ENCODE measurements around the gene DOCK10. TPM values are rescaled to one million over a fixed set of nuclear protein-coding genes. Genes with fewer than 3 reads are reported as not detected.

DOCK10 gene
- total RNA-seq, 2 experiments from 2014 or later = 40.8 to 68.2 TPM

GRCh38 chr2:224734949-224735348 lies 307.3 kb downstream of the DOCK10 start:
- POLR2A ChIA-PET = no interaction called here
- no TSS peak for BruUV-seq (replicated peaks)
- intact Hi-C loops (cut with micrococcal nuclease; ENCODE audit: unreplicated experiment) = no loop called here
- H3K79me2 ChIP-seq (ENCODE audit: insufficient read depth, low read depth, low read length) = no peaks in the 10 kb centered on the region
- no peak overlapping the region for H3K4me3 ChIP-seq (ENCODE audit: low read depth, low read length, poor library complexity, severe bottlenecking)
- H4K20me1 ChIP-seq (ENCODE audit: insufficient read depth, low read length) = no peaks in the 10 kb centered on the region
- H3K27ac ChIP-seq (ENCODE audit: low read depth, low read length, poor library complexity, severe bottlenecking) = no peak overlapping the region
- DNase-seq (ENCODE audit: low spot score) = no peak
- H3K9me3 ChIP-seq (ENCODE audit: low read length) = peaks cover 53% of the 10 kb centered on the region
- H2AFZ ChIP-seq (ENCODE audit: low read length) = no peak overlapping the region
- H3K9me2 ChIP-seq (ENCODE audit: insufficient read depth, low read length) = no peaks in the 10 kb centered on the region
- peaks cover 2% of the 10 kb centered on the region for H3K4me1 ChIP-seq (ENCODE audit: insufficient read depth, low read length, poor library complexity, severe bottlenecking)
- H3K36me3 ChIP-seq (ENCODE audit: insufficient read depth, low read length) = peaks cover 50% of the 10 kb centered on the region
- no peak for TF ChIP-seq EZH2phosphoT487 (IDR thresholded peaks at IDR 0.05; ENCODE audit: borderline replicate concordance, low read depth, low read length)
- TF ChIP-seq, protein P1, sequence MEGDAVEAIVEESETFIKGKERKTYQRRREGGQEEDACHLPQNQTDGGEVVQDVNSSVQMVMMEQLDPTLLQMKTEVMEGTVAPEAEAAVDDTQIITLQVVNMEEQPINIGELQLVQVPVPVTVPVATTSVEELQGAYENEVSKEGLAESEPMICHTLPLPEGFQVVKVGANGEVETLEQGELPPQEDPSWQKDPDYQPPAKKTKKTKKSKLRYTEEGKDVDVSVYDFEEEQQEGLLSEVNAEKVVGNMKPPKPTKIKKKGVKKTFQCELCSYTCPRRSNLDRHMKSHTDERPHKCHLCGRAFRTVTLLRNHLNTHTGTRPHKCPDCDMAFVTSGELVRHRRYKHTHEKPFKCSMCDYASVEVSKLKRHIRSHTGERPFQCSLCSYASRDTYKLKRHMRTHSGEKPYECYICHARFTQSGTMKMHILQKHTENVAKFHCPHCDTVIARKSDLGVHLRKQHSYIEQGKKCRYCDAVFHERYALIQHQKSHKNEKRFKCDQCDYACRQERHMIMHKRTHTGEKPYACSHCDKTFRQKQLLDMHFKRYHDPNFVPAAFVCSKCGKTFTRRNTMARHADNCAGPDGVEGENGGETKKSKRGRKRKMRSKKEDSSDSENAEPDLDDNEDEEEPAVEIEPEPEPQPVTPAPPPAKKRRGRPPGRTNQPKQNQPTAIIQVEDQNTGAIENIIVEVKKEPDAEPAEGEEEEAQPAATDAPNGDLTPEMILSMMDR (conservative IDR thresholded peaks at IDR 0.05; ENCODE audit: low read length) = no peak
- CTCF ChIA-PET (ENCODE audit: unreplicated experiment) = no interaction called here
- H3K4me2 ChIP-seq (ENCODE audit: low read length) = no peak overlapping the region

DNA sequence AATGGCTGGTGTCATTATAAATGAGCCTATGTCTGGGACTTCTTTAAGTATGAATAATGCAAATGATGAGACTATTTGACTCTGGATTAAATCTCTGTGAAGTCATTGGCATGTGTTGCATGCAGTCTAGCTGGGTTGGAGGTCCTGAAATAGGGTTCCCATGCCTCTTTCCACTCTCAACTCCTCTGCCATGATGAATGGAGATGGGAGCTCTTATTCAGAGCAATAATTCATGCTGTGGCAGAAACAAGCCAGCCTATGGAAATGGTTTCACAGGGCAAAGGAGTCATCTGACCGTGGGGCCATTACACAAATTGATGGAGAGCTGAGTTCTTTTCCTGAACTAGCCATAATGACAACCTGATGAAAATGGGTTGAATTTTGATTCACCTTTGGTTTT lies 310.6 kb downstream of the DOCK10 start:
- TF ChIP-seq, protein P1 (conservative IDR thresholded peaks at IDR 0.05; ENCODE audit: low read length) = no peak
- no peak for TF ChIP-seq EZH2phosphoT487 (IDR thresholded peaks at IDR 0.05; ENCODE audit: borderline replicate concordance, low read depth, low read length)
- no peak overlapping the region for H2AFZ ChIP-seq (ENCODE audit: low read length)
- peaks cover 21% of the 10 kb centered on the region for H3K36me3 ChIP-seq (ENCODE audit: insufficient read depth, low read length)
- ChIA-PET CTCF (ENCODE audit: unreplicated experiment) (no interaction called here), POLR2A (interaction anchor here (0.7 kb wide), 1 partner anchor 49 kb away, joined by 3 read pairs; no protein-coding TSS in a partner anchor)
- intact Hi-C loops (cut with micrococcal nuclease; ENCODE audit: unreplicated experiment) = no loop called here
- H3K4me1 ChIP-seq (ENCODE audit: insufficient read depth, low read length, poor library complexity, severe bottlenecking) = no peaks in the 10 kb centered on the region
- H3K9me3 ChIP-seq (ENCODE audit: low read length) = peaks cover 47% of the 10 kb centered on the region
- no peaks in the 10 kb centered on the region for H3K9me2 ChIP-seq (ENCODE audit: insufficient read depth, low read length)
- no peak for DNase-seq (ENCODE audit: low spot score)
- H3K4me2 ChIP-seq (ENCODE audit: low read length) = no peak overlapping the region
- no peak overlapping the region for H3K4me3 ChIP-seq (ENCODE audit: low read depth, low read length, poor library complexity, severe bottlenecking)
- no peaks in the 10 kb centered on the region for H3K79me2 ChIP-seq (ENCODE audit: insufficient read depth, low read depth, low read length)
- H3K27ac ChIP-seq (ENCODE audit: low read depth, low read length, poor library complexity, severe bottlenecking) = no peak overlapping the region
- no TSS peak for BruUV-seq (replicated peaks)
- no peaks in the 10 kb centered on the region for H4K20me1 ChIP-seq (ENCODE audit: insufficient read depth, low read length)

GRCh38 chr2:224729435-224729834 lies 312.8 kb downstream of the DOCK10 start:
- ChIA-PET CTCF (ENCODE audit: unreplicated experiment) (no interaction called here), POLR2A (interaction anchor here (0.6 to 0.7 kb wide), 2 partner anchors 16 to 52 kb away, joined by 3 to 4 read pairs; no protein-coding TSS in a partner anchor)

More at GRCh38 chr2:224729435-224729834, 312.8 kb downstream of the DOCK10 start:
- H2AFZ ChIP-seq (ENCODE audit: low read length) = no peak overlapping the region
- no peaks in the 10 kb centered on the region for H4K20me1 ChIP-seq (ENCODE audit: insufficient read depth, low read length)
- no peaks in the 10 kb centered on the region for H3K4me1 ChIP-seq (ENCODE audit: insufficient read depth, low read length, poor library complexity, severe bottlenecking)
- no peaks in the 10 kb centered on the region for H3K9me2 ChIP-seq (ENCODE audit: insufficient read depth, low read length)
- no peak overlapping the region for H3K4me2 ChIP-seq (ENCODE audit: low read length)
- H3K27ac ChIP-seq (ENCODE audit: low read depth, low read length, poor library complexity, severe bottlenecking) = no peak overlapping the region
- H3K4me3 ChIP-seq (ENCODE audit: low read depth, low read length, poor library complexity, severe bottlenecking) = no peak overlapping the region
- peaks cover 44% of the 10 kb centered on the region for H3K9me3 ChIP-seq (ENCODE audit: low read length)
- TF ChIP-seq, protein P1 (conservative IDR thresholded peaks at IDR 0.05; ENCODE audit: low read length) = no peak
- TF ChIP-seq EZH2phosphoT487 (IDR thresholded peaks at IDR 0.05; ENCODE audit: borderline replicate concordance, low read depth, low read length) = no peak
- H3K79me2 ChIP-seq (ENCODE audit: insufficient read depth, low read depth, low read length) = no peaks in the 10 kb centered on the region
- H3K36me3 ChIP-seq (ENCODE audit: insufficient read depth, low read length) = peaks cover 14% of the 10 kb centered on the region; the same call in 1 of the 2 replicates
- BruUV-seq (replicated peaks) = no TSS peak
- intact Hi-C loops (cut with micrococcal nuclease; ENCODE audit: unreplicated experiment) = no loop called here
- no peak for DNase-seq (ENCODE audit: low spot score)
